ENCODE results near the gene RTKN. TPM values are rescaled to one million over a fixed set of nuclear protein-coding genes. Genes with fewer than 3 reads are reported as not detected.

RTKN gene
- total and polyA plus RNA-seq, 10 of the 15 experiments (the other 5 are each of a cell fraction or from before 2014, with no cell fraction given) = 0.50 to 12.3 (median 5.4) TPM

GRCh38 chr2:74392449-74392743 is 49.3 kb downstream of the RTKN start:
- peaks cover 27% of the 10 kb centered on the region for H3K79me2 ChIP-seq (ENCODE audit: control insufficient read depth, insufficient read depth, low read length)
- H3K4me1 ChIP-seq (ENCODE audit: control insufficient read depth, insufficient read depth, low read length) = peaks cover 3% of the 10 kb centered on the region; the same call in 1 of the 2 replicates
- TF ChIP-seq POLR2AphosphoS2 (IDR thresholded peaks at IDR 0.05; ENCODE audit: low read depth, low read length) (no peak), EED (IDR thresholded peaks at IDR 0.05; ENCODE audit: low read depth) (no peak), MLLT1 (IDR thresholded peaks at IDR 0.05) (peak; percentile 61)
- no peak overlapping the region for H3K27ac ChIP-seq (ENCODE audit: control insufficient read depth, insufficient read depth)
- H3K36me3 ChIP-seq (ENCODE audit: control insufficient read depth in 2 of 2, insufficient read depth in 2 of 2, low read length in 1 of 2) = no peaks in the 10 kb centered on the region
- no peak overlapping the region; the same call in 1 of the 2 replicates for H3K4me3 ChIP-seq
- FAIRE-seq (no peak), ATAC-seq (no peak), DNase-seq (ENCODE audit: low read depth, low spot score) (no peak)
- ChIA-PET POLR2A (interaction anchor here (0.6 to 1.6 kb wide), 3 partner anchors 11 to 76 kb away, joined by 3 to 4 read pairs (median 3); partner anchors contain the start of gene INO80B), CTCF (interaction anchor here (0.6 to 5.2 kb wide), 23 partner anchors 8 to 566 kb away, joined by 3 to 48 read pairs (median 5); partner anchors contain the start of genes DCTN1, INO80B and MTHFD2), RAD21 (ENCODE audit: unreplicated experiment) (interaction anchor here (1.7 to 3.5 kb wide), 5 partner anchors 10 to 142 kb away, joined by 5 to 14 read pairs (median 9); partner anchors contain the start of gene WBP1), SMC1A (ENCODE audit: uncharacterized antibody, unreplicated experiment) (interaction anchor here (1.0 to 6.1 kb wide), 6 partner anchors 9 to 143 kb away, joined by 3 to 36 read pairs (median 6); no protein-coding TSS in a partner anchor)
- intact Hi-C loops (cut with micrococcal nuclease; ENCODE audit: unreplicated experiment) (loop anchor here (5.0 to 10.0 kb wide), 3 partner anchors 125 to 248 kb away; partner anchors contain the start of gene BOLA3), in situ Hi-C loops (cut with MboI) (loop anchor here (10.0 kb wide), 1 partner anchor 568 kb away; the partner anchor contains the start of gene STAMBP)
- peak overlapping the region; percentile 100 for H2AFZ ChIP-seq (ENCODE audit: control insufficient read depth, low read depth, low read length)
- no TSS peak for BruUV-seq (replicated peaks)
- 68% methylated on average over 13 of the region's 13 CpGs for WGBS (ENCODE audit: insufficient coverage, insufficient replicate concordance, low lambda C conversion rate, missing lambda C conversion rate)
- H3K27me3 ChIP-seq (replicated peaks in 1 of 2; ENCODE audit: control insufficient read depth in 2 of 2, insufficient read depth in 2 of 2, low read length in 1 of 2) = no peaks in the 10 kb centered on the region
- H3K9me3 ChIP-seq (replicated peaks; ENCODE audit: control insufficient read depth, insufficient read depth, low read length) = no peaks in the 10 kb centered on the region
- 0 out of 2 replicates have a peak, but pooled peaks cover 2% of the 10 kb centered on the region for H4K20me1 ChIP-seq (ENCODE audit: control insufficient read depth, insufficient read depth)
- no peak overlapping the region for H3K9ac ChIP-seq (ENCODE audit: control insufficient read depth, insufficient read depth, low read length)
- H3K4me2 ChIP-seq (ENCODE audit: control insufficient read depth, insufficient read depth) = peak overlapping the region; percentile 69
